ENCODE results near the gene RIMKLB.

DNA sequence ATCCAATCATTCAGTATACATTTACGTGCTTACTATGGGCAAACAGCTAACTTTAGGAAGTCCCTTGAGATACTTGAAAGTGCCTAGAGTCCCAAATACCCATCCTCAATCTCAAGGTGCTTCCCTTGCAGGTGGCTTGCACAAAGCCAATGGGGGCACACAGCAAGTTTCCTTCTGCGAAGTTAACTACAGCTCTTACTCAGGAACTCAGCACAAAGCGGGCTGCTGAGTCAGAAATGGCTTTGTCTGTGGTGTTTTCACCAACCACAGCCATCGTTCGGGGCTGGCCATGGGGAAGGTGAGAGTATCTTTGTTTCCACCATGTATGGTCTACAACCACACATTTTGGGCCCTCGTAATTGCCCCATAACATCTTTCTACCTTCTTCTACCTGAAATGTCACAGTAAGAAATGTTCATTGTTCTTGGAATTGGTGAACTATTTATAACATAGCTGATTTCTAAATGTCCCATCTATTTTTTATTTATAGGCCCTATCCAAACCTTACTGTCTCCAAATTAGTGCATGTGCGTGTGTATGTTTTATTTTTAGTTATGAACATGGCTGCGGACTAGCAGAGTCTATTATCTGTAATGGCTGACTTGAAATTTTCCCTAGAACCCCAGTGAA lies 49.1 kb upstream of the RIMKLB start:
- TF ChIP-seq, protein P1, sequence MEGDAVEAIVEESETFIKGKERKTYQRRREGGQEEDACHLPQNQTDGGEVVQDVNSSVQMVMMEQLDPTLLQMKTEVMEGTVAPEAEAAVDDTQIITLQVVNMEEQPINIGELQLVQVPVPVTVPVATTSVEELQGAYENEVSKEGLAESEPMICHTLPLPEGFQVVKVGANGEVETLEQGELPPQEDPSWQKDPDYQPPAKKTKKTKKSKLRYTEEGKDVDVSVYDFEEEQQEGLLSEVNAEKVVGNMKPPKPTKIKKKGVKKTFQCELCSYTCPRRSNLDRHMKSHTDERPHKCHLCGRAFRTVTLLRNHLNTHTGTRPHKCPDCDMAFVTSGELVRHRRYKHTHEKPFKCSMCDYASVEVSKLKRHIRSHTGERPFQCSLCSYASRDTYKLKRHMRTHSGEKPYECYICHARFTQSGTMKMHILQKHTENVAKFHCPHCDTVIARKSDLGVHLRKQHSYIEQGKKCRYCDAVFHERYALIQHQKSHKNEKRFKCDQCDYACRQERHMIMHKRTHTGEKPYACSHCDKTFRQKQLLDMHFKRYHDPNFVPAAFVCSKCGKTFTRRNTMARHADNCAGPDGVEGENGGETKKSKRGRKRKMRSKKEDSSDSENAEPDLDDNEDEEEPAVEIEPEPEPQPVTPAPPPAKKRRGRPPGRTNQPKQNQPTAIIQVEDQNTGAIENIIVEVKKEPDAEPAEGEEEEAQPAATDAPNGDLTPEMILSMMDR (IDR thresholded peaks at IDR 0.05) = no peak
- TF ChIP-seq POLR2A (IDR thresholded peaks at IDR 0.05) = no peak
